CD4-positive, alpha-beta T cell treated with Interleukin-6 at 100 ng/mL for 8 hours (primary cell): Measurements from ENCODE around the gene SPACA1.

ENCODE experiments used
- DNase-seq: peaks from one replicate; pipeline ENCODE4 v3.0.0-alpha.2; 2020; ENCODE audit warnings: mixed read lengths, low spot score

SPACA1 gene

GRCh38 chr6:88105741-88106340, 58.2 kb downstream of the SPACA1 start:
- DNase-seq, result no peak

- DNase-seq, result no peak
Measured at GRCh38 chr6:88107241-88107640, 59.6 kb downstream of the SPACA1 start.

- no peak for DNase-seq
Measured at GRCh38 chr6:88111991-88112390, 64.3 kb downstream of the SPACA1 start.

- DNase-seq, result no peak
Measured at GRCh38 chr6:88114838-88115237, 67.2 kb downstream of the SPACA1 start.

GRCh38 chr6:88115307-88115706, 67.7 kb downstream of the SPACA1 start:
- no peak for DNase-seq

GRCh38 chr6:88116276-88116675, 68.6 kb downstream of the SPACA1 start:
- no peak for DNase-seq
